Subcutaneous adipose tissue (tissue), 4 donors: ENCODE data around the gene VPS37C. TPM values are rescaled to one million over a fixed set of nuclear protein-coding genes. Genes with fewer than 3 reads are reported as not detected.

ENCODE experiments used
- total RNA-seq, 4 donors: library from RNA; depleted of rRNA; stranded (reverse); fragments of >200 nt; gene quantifications; one replicate each; pipeline ENCODE4 v1.1.0, GENCODE V29; 2016
- TF ChIP-seq, protein P1 (sequence below): fragments of 450-650 bp; IDR thresholded peaks from one replicate; pipeline ENCODE4 v1.5.1; 2016; ENCODE audit warnings: low read depth, mild to moderate bottlenecking, control low read depth, antibody characterized with exemption, moderate library complexity

Gene VPS37C
- total RNA-seq, 4 donors from 2014 or later: 6.7 to 10.9 (median 8.8) TPM

DNA sequence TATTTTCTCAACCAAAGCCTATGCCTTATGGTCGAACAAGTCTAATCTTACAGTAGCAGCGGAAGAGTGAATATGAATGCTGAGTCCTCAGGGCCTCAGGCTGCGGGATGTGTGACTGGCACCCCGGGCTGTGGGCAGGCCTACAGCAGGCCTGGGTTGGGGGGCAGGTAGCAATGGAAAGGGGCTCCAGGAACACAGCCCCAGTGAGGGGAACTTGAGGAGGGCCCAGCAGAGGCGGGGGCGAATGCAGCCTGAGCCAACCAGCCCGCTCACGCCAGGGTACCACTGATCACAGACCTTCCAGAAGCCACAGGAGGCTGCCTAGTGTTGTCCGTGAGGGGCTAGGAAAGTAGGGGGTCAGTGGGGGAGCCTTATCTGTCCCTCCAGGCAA, 70.2 kb downstream of the VPS37C start:
- TF ChIP-seq, protein P1, sequence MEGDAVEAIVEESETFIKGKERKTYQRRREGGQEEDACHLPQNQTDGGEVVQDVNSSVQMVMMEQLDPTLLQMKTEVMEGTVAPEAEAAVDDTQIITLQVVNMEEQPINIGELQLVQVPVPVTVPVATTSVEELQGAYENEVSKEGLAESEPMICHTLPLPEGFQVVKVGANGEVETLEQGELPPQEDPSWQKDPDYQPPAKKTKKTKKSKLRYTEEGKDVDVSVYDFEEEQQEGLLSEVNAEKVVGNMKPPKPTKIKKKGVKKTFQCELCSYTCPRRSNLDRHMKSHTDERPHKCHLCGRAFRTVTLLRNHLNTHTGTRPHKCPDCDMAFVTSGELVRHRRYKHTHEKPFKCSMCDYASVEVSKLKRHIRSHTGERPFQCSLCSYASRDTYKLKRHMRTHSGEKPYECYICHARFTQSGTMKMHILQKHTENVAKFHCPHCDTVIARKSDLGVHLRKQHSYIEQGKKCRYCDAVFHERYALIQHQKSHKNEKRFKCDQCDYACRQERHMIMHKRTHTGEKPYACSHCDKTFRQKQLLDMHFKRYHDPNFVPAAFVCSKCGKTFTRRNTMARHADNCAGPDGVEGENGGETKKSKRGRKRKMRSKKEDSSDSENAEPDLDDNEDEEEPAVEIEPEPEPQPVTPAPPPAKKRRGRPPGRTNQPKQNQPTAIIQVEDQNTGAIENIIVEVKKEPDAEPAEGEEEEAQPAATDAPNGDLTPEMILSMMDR: no peak

GRCh38 chr11:61090521-61090920, 70.7 kb downstream of the VPS37C start:
- TF ChIP-seq, protein P1: no peak

DNA sequence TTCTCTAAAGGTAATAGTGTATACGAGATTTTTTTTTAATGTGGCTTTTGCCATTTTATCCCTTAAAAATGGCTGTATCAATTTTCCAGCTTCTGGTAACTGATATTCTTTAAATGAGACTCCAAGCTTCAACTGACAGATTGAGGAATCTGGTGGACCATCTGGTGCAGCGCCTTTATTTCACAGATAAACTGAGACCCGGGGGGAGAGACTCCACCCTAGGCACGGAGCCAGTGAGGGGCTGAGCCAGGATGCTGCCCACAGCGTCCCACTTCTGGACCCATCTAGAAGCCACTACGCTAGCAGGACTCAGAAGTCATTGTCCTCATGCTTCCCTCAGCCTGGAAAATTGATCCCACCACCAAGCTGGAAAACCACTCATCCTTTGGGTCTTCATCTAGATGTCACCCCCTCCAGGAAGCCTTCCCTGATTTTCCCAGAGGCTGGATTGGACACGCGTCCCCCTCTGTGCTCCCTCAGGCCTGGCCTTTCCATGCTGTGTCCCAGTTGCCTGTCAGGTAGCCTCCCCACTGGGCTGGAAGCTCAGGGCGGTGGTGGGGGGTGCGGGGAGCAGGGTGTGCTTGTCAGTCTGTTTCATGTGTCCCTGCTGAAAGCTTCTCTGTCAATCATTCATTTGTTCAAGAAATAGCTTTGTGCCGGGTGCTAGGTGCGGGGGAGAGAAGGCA, 71.3 kb downstream of the VPS37C start:
- TF ChIP-seq, protein P1: no peak

DNA sequence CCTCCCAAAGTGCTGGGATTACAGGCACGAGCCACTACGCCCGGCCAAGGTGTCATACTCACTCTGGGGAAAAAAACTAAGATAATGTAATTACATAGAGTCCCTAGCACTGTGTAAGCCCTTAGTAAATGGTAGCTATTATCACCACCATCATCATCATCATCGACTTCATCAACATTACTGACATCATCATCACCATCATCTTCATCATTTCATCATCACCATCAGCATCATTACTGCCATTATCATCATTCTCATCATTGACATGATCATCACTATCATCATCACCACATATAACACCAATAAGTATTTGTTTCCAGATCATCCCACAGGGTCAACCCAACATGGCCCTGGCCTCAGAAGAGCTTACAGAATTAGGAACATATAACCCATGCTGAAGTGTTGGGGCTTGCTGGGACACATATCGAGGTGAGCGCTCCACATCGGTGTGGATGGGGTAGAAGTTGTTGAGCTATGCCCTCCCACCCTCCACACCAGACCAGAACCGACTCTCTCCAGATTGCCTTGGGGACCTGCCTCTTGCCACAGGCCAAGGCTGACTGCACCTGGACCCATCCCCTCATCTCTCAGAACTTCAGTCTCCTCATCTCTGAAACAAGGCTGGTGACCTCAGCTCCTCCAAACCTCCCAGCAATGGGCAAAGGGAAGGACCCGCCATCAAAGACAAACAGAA, 73.7 kb downstream of the VPS37C start:
- TF ChIP-seq, protein P1: no peak

DNA sequence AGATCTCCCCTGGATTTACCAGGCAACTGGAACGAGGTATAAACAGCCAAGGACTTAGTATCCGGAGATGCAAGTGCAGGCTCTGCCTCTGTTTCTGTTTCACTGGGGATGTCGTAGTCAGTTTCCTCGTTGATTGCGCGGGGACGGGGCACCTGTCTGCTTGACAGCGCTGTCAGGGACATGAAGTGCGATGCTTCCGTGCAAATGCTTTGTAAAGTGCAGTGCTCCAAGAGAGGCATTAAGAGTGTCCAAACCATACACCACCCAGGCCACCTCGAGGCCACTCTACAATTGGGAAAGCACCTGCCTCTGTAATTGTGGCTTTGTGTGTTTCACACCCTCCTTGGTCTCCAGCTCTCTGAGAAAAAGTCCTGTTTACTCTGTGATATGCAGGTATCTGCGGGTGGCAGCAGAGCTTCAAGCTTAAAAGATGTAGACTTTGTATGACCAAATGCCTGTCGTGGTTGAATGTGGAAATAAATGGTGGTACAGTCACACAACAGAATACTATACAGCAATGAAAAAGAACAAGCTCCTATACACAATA, 77.6 kb downstream of the VPS37C start:
- TF ChIP-seq, protein P1: no peak

- TF ChIP-seq, protein P1: no peak
Observed at GRCh38 chr11:61082931-61083531, 78.2 kb downstream of the VPS37C start.
